Uterus (tissue), 4 donors: ENCODE measurements around the gene HIP1. TPM values are rescaled to one million over a fixed set of nuclear protein-coding genes. Genes with fewer than 3 reads are reported as not detected.

Source experiments
- DNase-seq, 2 donors: peaks; one replicate each; pipeline ENCODE4 v3.0.0-alpha.2; 2019 to 2020
- H3K27ac ChIP-seq, 2 donors: fragments of 200-600 bp; sonication (generic); 1 replicate in 1 of 2; 2 replicates in 1 of 2; pipeline ENCODE4 v1.5.1; 2016 to 2018
- H3K27me3 ChIP-seq, 2 donors: fragments of 200-600 bp; sonication (generic); one replicate each; pipeline ENCODE4 v1.5.1; 2018 to 2019; ENCODE audit warnings: control low read depth in 1 of 2
- H3K36me3 ChIP-seq, 2 donors: fragments of 200-600 bp; sonication (generic); one replicate each; pipeline ENCODE4 v1.5.1; 2019; ENCODE audit warnings: control low read depth in 1 of 2
- H3K4me1 ChIP-seq, 2 donors: fragments of 200-600 bp; sonication (generic); one replicate each; pipeline ENCODE4 v1.5.1; 2018 to 2019; ENCODE audit warnings: control low read depth in 1 of 2
- H3K4me3 ChIP-seq, 2 donors: fragments of 200-600 bp; sonication (generic); 1 replicate in 1 of 2; 2 replicates in 1 of 2; pipeline ENCODE4 v1.5.1; 2018 to 2019; ENCODE audit warnings: mild to moderate bottlenecking in 1 of 2
- H3K9me3 ChIP-seq, 2 donors: fragments of 200-600 bp; sonication (generic); one replicate each; pipeline ENCODE4 v1.5.1; 2019; ENCODE audit warnings: control low read depth in 1 of 2
- CTCF ChIP-seq, 4 experiments: fragments of 200-600 bp in 2 of 4; fragments of 450-650 bp in 2 of 4; sonication (generic) in 2 of 4; IDR thresholded peaks; one replicate each; pipeline ENCODE4 v1.5.1; 2016 to 2019; ENCODE audit warnings: antibody characterized with exemption in 4 of 4, mild to moderate bottlenecking in 2 of 4, moderate library complexity in 1 of 4
- POLR2A ChIP-seq, 2 donors: fragments of 450-650 bp; IDR thresholded peaks; one replicate each; pipeline ENCODE4 v1.6.1; 2016; ENCODE audit warnings: antibody characterized with exemption in 2 of 2, mild to moderate bottlenecking in 1 of 2, moderate library complexity in 1 of 2
- intact Hi-C: fragments of 100-400 bp; cut with DNase I; formaldehyde crosslinking; loops from one replicate; pipeline ENCODE4 v1.15.1; 2023; ENCODE audit warnings: low total_unique reads
- total RNA-seq, 4 donors: library from RNA; depleted of rRNA in 3 of 4; stranded (reverse); fragments of >200 nt in 3 of 4; gene quantifications; one replicate each; pipeline versions ENCODE4 v1.1.0 to v1.2.4, GENCODE V29; 2014 to 2023
- donor health status: DM: yes; HTN: yes; CAD: no.

HIP1 gene
- total RNA-seq, 4 donors from 2014 or later, result 13.1 to 48.8 (median 20.3) TPM

GRCh38 chr7:75584354-75584753, 154.4 kb downstream of the HIP1 start:
- Histone ChIP-seq H3K36me3 (no peaks in the 10 kb centered on the region), H3K4me3 (no peak overlapping the region), H3K9me3 (no peaks in the 10 kb centered on the region), H3K27me3 (no peaks in the 10 kb centered on the region), H3K4me1 (no peaks in the 10 kb centered on the region), H3K27ac (no peak overlapping the region)
- no peak for DNase-seq
- TF ChIP-seq POLR2A (IDR thresholded peaks at IDR 0.05) (no peak), CTCF (IDR thresholded peaks at IDR 0.05) (no peak)
- intact Hi-C loops, result no loop called here

DNA sequence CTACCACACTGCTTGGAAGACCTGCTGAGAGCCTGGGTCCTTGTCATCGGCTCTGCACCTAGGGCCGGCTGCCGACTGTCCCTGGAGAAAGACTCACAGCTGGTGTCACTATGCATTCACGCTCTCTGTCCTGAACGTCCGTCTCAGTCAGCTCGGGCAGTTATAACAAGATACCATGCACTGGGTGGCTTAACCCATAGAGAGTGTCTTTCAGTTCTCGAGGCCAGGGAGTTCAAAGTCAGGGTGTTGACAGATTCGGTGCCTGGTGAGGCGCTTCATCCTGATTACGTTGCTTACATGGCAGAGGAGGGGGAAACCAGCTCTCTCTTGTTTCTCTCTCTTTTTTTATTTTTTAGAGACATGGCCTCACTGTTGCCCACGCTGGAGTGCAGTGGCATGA, 155.5 kb downstream of the HIP1 start:
- intact Hi-C loops, result no loop called here

DNA sequence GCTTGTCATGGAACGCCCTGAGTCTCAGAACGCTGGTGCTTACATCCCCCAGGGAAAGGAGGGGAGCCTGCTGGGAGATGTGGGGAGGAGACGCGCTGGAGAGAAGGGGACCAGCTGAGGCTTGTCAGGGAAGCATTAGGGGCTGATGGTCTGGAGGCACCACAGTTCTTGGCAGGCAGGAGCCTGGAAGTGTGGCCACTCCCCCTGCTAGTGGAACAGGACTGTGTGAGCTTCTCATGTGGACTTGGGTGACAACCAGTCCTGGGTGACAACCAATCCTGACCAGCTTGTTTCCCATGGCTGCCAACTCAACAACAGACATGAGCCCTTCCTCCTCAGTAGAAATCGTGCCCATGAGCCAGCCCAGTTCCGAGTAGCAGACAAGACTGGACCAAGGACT, 158.8 kb downstream of the HIP1 start:
- intact Hi-C loops, result no loop called here
- Histone ChIP-seq H3K36me3 (no peaks in the 10 kb centered on the region), H3K27me3 (no peaks in the 10 kb centered on the region), H3K9me3 (no peaks in the 10 kb centered on the region), H3K4me3 (no peak overlapping the region), H3K27ac (no peak overlapping the region), H3K4me1 (no peaks in the 10 kb centered on the region)
- DNase-seq, result no peak
- TF ChIP-seq CTCF (IDR thresholded peaks at IDR 0.05) (no peak), POLR2A (IDR thresholded peaks at IDR 0.05) (no peak)

More for the DNA sequence above, 155.5 kb downstream of the HIP1 start:
- H3K27me3 ChIP-seq, result no peaks in the 10 kb centered on the region
- TF ChIP-seq POLR2A (IDR thresholded peaks at IDR 0.05) (no peak), CTCF (IDR thresholded peaks at IDR 0.05) (no peak)
- H3K4me1 ChIP-seq, result no peaks in the 10 kb centered on the region
- H3K27ac ChIP-seq, result no peak overlapping the region
- H3K9me3 ChIP-seq, result no peaks in the 10 kb centered on the region
- no peaks in the 10 kb centered on the region for H3K36me3 ChIP-seq
- H3K4me3 ChIP-seq, result no peak overlapping the region
- no peak for DNase-seq

DNA sequence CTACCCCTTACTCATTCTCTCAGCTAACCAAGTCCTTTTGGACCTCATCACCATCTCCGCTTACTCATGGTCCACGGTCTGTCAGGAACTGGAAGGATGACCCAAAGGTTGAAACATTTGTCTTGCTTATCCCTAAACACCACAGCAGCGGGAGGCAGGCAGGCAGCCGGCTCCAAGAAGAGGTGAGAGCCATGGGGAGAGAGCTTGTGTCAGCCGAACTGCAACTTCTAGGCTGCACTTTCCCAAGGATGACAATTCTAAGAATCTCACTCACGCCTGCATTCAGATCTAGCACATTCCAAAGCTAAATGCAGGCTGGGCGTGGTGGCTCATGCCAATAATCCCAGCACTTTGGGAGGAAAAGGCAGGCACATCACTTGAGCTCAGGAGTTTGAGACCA, 160.7 kb downstream of the HIP1 start:
- TF ChIP-seq POLR2A (IDR thresholded peaks at IDR 0.05), result no peak
- H3K36me3 ChIP-seq, result no peaks in the 10 kb centered on the region
- H3K9me3 ChIP-seq, result no peaks in the 10 kb centered on the region
- DNase-seq, result no peak
- no peak overlapping the region for H3K27ac ChIP-seq
- H3K27me3 ChIP-seq, result no peaks in the 10 kb centered on the region
- no peak overlapping the region for H3K4me3 ChIP-seq
- intact Hi-C loops, result no loop called here
- H3K4me1 ChIP-seq, result no peaks in the 10 kb centered on the region

GRCh38 chr7:75575488-75576121, 163.1 kb downstream of the HIP1 start:
- intact Hi-C loops, result no loop called here
- no peaks in the 10 kb centered on the region for H3K4me1 ChIP-seq
- H3K4me3 ChIP-seq, result no peak overlapping the region
- TF ChIP-seq CTCF (IDR thresholded peaks at IDR 0.05) (no peak), POLR2A (IDR thresholded peaks at IDR 0.05) (no peak)
- H3K9me3 ChIP-seq, result no peaks in the 10 kb centered on the region
- no peaks in the 10 kb centered on the region for H3K36me3 ChIP-seq
- H3K27me3 ChIP-seq, result no peaks in the 10 kb centered on the region
- H3K27ac ChIP-seq, result no peak overlapping the region
- no peak for DNase-seq
